IPS-11a (cell line): Measurements from ENCODE around the gene LARGE1.
"Not testable (repeated sequence)": the region's sequence is repeated elsewhere in the genome, so short reads cannot be mapped to it uniquely, and the experiment has no call there.

Experiments used
- H3K4me3 ChIP-seq: one replicate; pipeline ENCODE4 v1.5.1; 2013; ENCODE audit warnings: low read depth, low read length, control low read depth

Gene LARGE1

GRCh38 chr22:33510429-33510904 lies 409.8 kb downstream of the LARGE1 start:
- no peak overlapping the region for H3K4me3 ChIP-seq

DNA sequence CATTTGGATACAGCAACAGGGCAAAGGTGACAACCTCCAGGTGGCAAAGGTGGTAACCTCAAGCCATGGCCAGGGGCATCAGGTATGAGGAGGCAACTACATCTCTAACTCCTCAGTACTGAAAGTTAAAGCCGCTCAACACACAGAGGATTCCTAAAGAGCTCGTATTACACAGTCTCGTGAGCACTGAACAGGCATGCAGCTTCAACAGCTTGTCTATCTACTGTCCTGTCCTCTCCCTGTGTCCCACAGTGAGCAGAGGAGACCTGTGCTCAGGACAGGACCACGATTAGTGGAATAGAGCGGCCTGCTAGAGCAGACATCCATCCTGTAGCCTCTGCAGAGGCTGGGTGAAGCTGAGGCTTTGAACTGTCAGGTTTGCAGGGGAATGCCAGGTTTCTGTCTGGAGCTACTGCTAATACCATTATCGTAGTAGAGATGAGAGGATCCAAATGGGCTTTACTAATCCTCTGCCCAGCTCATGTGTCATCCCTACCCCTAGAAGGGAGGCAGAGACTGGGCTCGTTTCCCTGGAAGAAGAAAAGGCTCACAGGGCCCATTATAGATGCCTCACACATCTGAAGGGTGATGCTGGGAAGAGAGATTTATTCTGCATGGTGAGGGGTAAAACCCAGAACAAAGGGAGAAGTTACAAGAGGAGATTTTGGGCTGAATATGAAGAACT lies 415.2 kb downstream of the LARGE1 start:
- no peak overlapping the region for H3K4me3 ChIP-seq

DNA sequence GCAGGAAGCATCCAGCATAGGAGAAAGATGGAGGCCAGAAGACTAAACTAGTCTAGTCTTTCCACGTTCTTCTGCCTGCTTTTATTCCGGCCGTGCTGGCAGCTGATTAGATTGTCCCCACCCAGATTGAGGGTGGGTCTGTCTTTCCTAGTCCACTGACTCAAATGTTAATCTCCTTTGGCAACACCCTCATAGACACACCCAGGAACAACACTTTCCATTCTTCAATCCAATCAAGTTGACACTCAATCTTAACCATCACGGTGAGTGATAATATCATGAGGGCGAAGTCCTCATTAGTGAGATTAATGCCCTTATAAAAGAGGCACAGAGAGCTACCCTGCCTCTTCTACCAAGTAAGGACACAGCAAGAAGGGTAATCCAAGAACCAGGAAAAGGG lies 424.2 kb downstream of the LARGE1 start:
- H3K4me3 ChIP-seq: no peak overlapping the region

DNA sequence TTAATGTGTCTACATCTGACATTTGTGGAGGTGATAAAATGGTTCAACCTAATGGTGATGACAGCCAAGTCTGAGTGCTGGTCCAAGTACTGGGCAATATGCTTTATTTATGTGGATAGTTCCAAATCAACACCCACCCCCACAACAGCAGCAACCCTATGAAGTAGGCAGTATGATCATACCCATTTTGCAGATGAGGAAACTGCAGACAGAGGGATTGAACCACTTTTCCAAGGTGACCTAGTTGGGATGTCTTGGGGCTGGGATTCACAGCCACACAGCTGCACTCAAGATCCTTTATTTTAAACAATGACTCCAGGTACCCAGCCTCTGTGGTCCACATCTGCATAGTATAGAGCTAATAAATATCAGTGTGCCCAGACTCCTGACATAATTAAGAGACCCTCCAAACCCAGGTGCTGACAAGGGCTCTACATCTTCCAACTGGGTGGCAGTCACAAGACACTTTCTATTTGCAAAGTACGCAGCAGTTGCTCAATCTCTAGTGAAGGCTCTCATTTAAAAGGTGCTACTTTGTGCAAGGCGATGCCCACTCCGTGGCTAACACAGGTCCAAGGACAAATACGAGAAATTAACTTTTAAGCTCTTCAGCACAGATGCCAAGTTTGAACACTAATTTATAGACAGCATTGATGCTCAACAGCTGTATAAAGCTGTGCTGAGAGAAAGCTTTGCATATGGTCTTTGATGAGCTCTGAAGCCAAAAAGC lies 426.6 kb downstream of the LARGE1 start:
- no peak overlapping the region for H3K4me3 ChIP-seq

GRCh38 chr22:33492210-33492651 lies 428.0 kb downstream of the LARGE1 start:
- no peak overlapping the region for H3K4me3 ChIP-seq

DNA sequence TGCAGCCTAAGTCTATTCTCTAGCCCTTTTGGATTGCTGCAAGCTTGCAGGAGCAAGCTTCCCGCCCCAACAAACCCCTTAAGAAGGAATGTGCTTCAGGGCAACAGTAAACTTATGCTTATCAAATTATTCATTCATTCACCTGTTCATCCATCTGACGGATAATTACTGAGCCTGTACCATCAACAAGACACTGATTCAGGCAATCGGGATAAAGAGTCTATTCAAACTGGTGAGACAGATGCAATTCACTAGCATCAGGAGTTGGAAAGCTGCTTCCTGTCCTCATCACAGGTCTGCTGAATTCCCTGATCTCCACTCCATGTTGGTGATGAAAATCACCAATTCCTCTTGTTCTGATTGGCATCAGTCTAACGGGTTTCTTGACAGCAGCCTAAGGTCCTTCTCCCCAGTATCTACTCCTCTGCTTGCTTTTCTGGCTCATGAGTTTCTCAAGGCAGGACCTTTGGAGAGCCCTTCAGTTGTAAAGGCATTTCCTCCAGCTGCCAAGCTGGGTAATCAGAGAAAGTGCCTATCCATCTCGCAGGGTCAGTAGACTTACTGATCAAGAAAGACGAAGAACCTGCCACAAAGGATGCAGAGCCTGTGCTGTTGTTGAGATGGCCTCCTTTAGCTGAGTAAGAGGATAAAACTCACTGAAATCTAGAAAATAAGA lies 433.1 kb downstream of the LARGE1 start:
- H3K4me3 ChIP-seq: no peak overlapping the region

DNA sequence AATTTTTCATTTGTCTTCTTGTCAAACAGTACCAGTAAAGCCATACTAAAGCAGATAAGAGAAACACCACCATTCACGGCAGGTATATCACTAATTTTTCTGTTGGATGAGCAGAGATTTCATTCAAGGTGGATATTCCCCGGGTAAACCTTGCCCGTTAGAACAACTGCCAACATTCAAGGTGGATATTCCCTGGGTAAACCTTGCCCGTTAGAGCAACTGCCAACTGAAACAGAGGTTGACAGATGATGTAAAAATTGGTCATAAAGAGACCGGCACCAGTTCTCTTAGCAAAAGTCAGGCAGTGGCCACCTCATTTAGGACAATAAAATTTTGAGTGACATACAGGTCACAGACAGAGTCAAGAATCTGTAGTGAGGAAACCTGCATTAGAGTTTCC lies 438.7 kb downstream of the LARGE1 start:
- no peak overlapping the region for H3K4me3 ChIP-seq

GRCh38 chr22:33477120-33478111 lies 442.9 kb downstream of the LARGE1 start:
- no peak overlapping the region for H3K4me3 ChIP-seq

- no peak overlapping the region for H3K4me3 ChIP-seq
These were observed 443.6 kb downstream of the LARGE1 start for GRCh38 chr22:33476716-33477115.

- H3K4me3 ChIP-seq: no peak overlapping the region
These were observed 444.1 kb downstream of the LARGE1 start for GRCh38 chr22:33476206-33476605.

- no peak overlapping the region for H3K4me3 ChIP-seq
These were observed 445.7 kb downstream of the LARGE1 start for GRCh38 chr22:33474587-33474986.

- no peak overlapping the region for H3K4me3 ChIP-seq
These were observed 447.6 kb downstream of the LARGE1 start for GRCh38 chr22:33472462-33473344.

DNA sequence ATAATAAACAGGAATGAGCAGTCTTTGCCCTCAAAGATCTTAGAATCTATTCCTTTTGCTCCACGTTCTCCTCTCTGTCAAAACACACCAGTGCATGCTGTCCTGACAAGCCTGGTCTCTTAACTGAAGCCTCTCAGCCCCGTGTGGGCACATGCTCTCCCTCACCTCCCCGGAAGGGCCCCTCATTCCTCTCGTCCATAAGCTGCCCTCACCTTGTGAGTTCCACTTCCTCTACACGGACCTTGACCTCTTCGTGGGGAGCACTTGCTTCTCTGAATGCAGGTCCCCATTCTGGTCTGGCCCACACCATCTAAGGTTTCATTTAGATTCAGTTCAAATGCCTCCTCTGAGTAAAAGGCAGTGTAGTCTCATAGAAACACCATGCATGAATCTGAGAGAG lies 449.8 kb downstream of the LARGE1 start:
- no peak overlapping the region for H3K4me3 ChIP-seq

- no peak overlapping the region for H3K4me3 ChIP-seq
These were observed 452.6 kb downstream of the LARGE1 start for GRCh38 chr22:33467620-33468095.

DNA sequence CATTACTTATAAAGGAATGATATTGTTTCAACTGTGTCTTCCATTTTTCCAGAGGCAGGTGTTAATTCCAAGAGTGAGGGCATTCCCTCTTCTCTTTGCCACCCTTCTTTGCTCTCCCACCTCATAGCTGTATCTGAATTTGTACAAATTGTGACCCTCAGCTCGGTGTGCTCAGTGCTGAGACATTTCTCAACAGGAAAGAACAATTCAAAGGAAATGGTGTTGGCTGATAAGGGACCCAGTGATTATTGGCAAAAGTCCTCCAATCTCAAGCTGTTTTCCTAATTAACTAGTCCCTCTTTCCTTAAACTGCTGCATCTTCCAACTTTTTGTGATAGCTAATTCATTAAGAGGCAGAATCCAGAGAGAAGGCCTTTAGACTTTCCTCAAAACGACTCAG lies 453.2 kb downstream of the LARGE1 start:
- H3K4me3 ChIP-seq: no peak overlapping the region

GRCh38 chr22:33465554-33465953 lies 454.7 kb downstream of the LARGE1 start:
- H3K4me3 ChIP-seq: no peak overlapping the region

- H3K4me3 ChIP-seq: no peak overlapping the region
These were observed 455.6 kb downstream of the LARGE1 start for GRCh38 chr22:33464698-33465097.

DNA sequence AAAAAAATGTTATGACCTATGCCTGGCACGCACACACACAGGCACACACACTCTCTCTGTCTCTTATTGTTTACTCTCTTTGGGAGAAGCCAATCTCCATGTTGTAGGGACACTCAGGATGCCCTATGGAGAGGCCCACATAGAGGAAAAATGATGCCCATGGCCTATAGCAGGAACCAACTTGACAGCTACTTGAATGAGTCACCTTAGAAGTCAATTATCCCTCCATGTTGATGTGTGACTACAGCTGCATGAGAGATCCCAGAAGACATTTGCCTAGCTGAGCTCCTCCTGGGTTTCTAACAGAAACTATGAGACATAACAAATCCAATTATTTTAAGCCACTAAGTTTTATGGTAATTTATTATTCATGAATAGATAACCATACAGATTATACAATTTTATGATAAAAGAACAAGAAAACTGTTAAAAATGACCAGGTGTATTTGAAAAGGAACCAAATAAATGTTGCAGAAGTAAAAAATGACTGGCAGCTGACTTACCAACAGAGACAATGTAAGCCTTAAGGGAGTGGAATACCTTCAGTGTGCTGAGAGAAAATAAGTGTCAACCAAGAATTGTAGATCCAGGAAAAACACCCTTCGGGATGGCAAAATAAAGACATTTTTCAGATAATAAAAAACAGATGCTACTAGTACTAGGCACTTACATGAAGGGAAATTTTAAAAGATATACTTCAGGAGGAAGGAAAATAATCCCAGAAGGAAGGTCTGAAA lies 458.4 kb downstream of the LARGE1 start:
- no peak overlapping the region for H3K4me3 ChIP-seq

GRCh38 chr22:33461245-33461644 lies 459.0 kb downstream of the LARGE1 start:
- H3K4me3 ChIP-seq: not testable (repeated sequence)
